A549 (cell line): ENCODE results near the gene SOX15. TPM values are rescaled to one million over a fixed set of nuclear protein-coding genes. Genes with fewer than 3 reads are reported as not detected.

Experiments used
- ATAC-seq, 2 experiments: fragments of 200-7000 bp in 1 of 2; fragments of >200 bp in 1 of 2; cut with Nextera tagmentation in 1 of 2; cut with Tn5 transposase in 1 of 2; 3 replicates each; pipeline versions ENCODE4 v1.8.0 to v1.9.1; 2018 to 2020; ENCODE audit warnings: mild to moderate bottlenecking in 1 of 2, moderate library complexity in 1 of 2
- CTCF ChIA-PET: fragments of 300-600 bp; sonication (Branson Sonifier 250); formaldehyde crosslinking; extraction: SDS; loops from one replicate; lab custom pipeline; 2021; ENCODE audit warnings: antibody characterized with exemption, inconsistent platforms; lab: Yijun Ruan, JAX
- POLR2A ChIA-PET: fragments of 350-600 bp; formaldehyde crosslinking; extraction: SDS; loops from one replicate; lab custom pipeline; 2021; ENCODE audit warnings: antibody characterized with exemption, inconsistent platforms; lab: Yijun Ruan, JAX
- DNase-seq, 2 experiments: peaks; one replicate each; pipeline versions ENCODE4 v3.0.0 to v3.0.0-alpha.2; 2011 to 2016; ENCODE audit warnings: low read depth in 1 of 2, low spot score in 1 of 2
- FAIRE-seq: peaks from 2 replicates; lab custom pipeline; 2011; peaks lifted over from hg19 to GRCh38; lab: Jason Lieb, UNC
- H3K27ac ChIP-seq, 2 experiments: fragments of >200 bp; sonication (Bioruptor Twin); formaldehyde crosslinking; 3 replicates each; pipeline ENCODE4 v1.5.1; 2016 to 2017
- H3K4me1 ChIP-seq: fragments of >200 bp; sonication (Bioruptor Twin); formaldehyde crosslinking; 3 replicates; pipeline ENCODE4 v1.6.1; 2016
- H3K4me2 ChIP-seq: fragments of >200 bp; sonication (Bioruptor Twin); formaldehyde crosslinking; 3 replicates; pipeline ENCODE4 v1.6.1; 2016
- H3K4me3 ChIP-seq: fragments of >200 bp; sonication (Bioruptor Twin); formaldehyde crosslinking; 3 replicates; pipeline ENCODE4 v1.5.1; 2016
- H3K9me3 ChIP-seq: fragments of >200 bp; sonication (Bioruptor Twin); formaldehyde crosslinking; 3 replicates; pipeline ENCODE4 v1.6.1; 2016
- CBX2 ChIP-seq: fragments of 200-600 bp; sonication (generic); IDR thresholded peaks from 2 replicates; pipeline ENCODE4 v1.6.1; 2016; ENCODE audit warnings: low read depth, mild to moderate bottlenecking, borderline replicate concordance
- CBX8 ChIP-seq: fragments of 200-600 bp; sonication (generic); IDR thresholded peaks from 2 replicates; pipeline ENCODE4 v1.6.1; 2016
- CEBPB ChIP-seq, 2 experiments: fragments of >200 bp in 1 of 2; sonication (Bioruptor Twin) in 1 of 2; formaldehyde crosslinking in 1 of 2; IDR thresholded peaks; 2 replicates each; pipeline ENCODE4 v1.6.1; 2012 to 2016
- CHD2 ChIP-seq: fragments of 150-350 bp; IDR thresholded peaks from 2 replicates; pipeline ENCODE4 v1.6.1; 2014; ENCODE audit warnings: low read length; ENCODE audit not compliant: partially characterized antibody
- CTCF ChIP-seq: fragments of >200 bp; sonication (Bioruptor Twin); formaldehyde crosslinking; IDR thresholded peaks from 3 replicates; pipeline ENCODE4 v1.5.1; 2016
- EHMT2 ChIP-seq: fragments of 200-600 bp; sonication (generic); IDR thresholded peaks from 2 replicates; pipeline ENCODE4 v1.6.1; 2016; ENCODE audit warnings: antibody characterized with exemption, low read depth, mild to moderate bottlenecking, moderate library complexity
- FOSL2 ChIP-seq, 2 experiments: fragments of 450-650 bp in 1 of 2; fragments of >200 bp in 1 of 2; sonication (Bioruptor Twin) in 1 of 2; formaldehyde crosslinking; IDR thresholded peaks; 2 replicates each; pipeline versions ENCODE4 v1.5.0 to v1.6.1; 2016 to 2020; ENCODE audit warnings: mild to moderate bottlenecking in 1 of 2, moderate library complexity in 1 of 2
- JUN ChIP-seq, 2 experiments: fragments of >200 bp; sonication (Bioruptor Twin); formaldehyde crosslinking; IDR thresholded peaks; 2 replicates in 1 of 2; 3 replicates in 1 of 2; pipeline ENCODE4 v1.6.1; 2016 to 2017
- JUNB ChIP-seq: fragments of >200 bp; sonication (Bioruptor Twin); formaldehyde crosslinking; IDR thresholded peaks from 2 replicates; pipeline ENCODE4 v1.6.1; 2016
- MAX ChIP-seq: IDR thresholded peaks from 2 replicates; pipeline ENCODE4 v1.6.1; 2012
- MAZ ChIP-seq: fragments of 150-350 bp; IDR thresholded peaks from 2 replicates; pipeline ENCODE4 v1.6.1; 2014; ENCODE audit warnings: antibody characterized with exemption, low read depth, low read length, borderline replicate concordance
- PBX3 ChIP-seq: IDR thresholded peaks from 2 replicates; pipeline ENCODE4 v1.6.1; 2012
- POLR2AphosphoS2 ChIP-seq: conservative IDR thresholded peaks from 2 replicates; pipeline ENCODE4 v1.6.1; 2012; ENCODE audit warnings: low read length, improper control_type of control experiment, inconsistent platforms
- RAD21 ChIP-seq, 2 experiments: fragments of >200 bp in 1 of 2; sonication (Bioruptor Twin) in 1 of 2; formaldehyde crosslinking in 1 of 2; IDR thresholded peaks in 1 of 2; conservative IDR thresholded peaks in 1 of 2; 2 replicates in 1 of 2; 3 replicates in 1 of 2; pipeline ENCODE4 v1.6.1; 2012 to 2018; ENCODE audit warnings: inconsistent platforms in 1 of 2
- RNF2 ChIP-seq: fragments of 200-600 bp; sonication (generic); IDR thresholded peaks from 2 replicates; pipeline ENCODE4 v1.6.1; 2016; ENCODE audit warnings: low read depth, mild to moderate bottlenecking, antibody characterized with exemption, moderate library complexity, borderline replicate concordance
- SMC3 ChIP-seq: fragments of >200 bp; sonication (Bioruptor Twin); formaldehyde crosslinking; IDR thresholded peaks from 3 replicates; pipeline ENCODE4 v1.6.1; 2018; ENCODE audit warnings: inconsistent platforms
- WGBS: methylation state at CpG from one replicate; pipeline ENCODE4 v1.1.6; 2017; ENCODE audit errors: missing lambda C conversion rate; 5-methylcytosine and 5-hydroxymethylcytosine counted together
- polyA plus RNA-seq, 4 experiments: library from polyadenylated mRNA; depleted of rRNA in 3 of 4; stranded (reverse); fragments of >200 nt; fragmentation: RNase III in 1 of 4; extraction: RNeasy Plus Mini Kit Qiagen cat#74134 plus additional on column Dnase treatment in 1 of 4; gene quantifications; 2 replicates in 3 of 4; 3 replicates in 1 of 4; pipeline ENCODE4 v1.2.3, GENCODE V29; 2011 to 2017

Gene SOX15
- polyA plus RNA-seq, 2 of the 4 experiments (the other 2 are of a cell fraction), result 0.05 to 0.19 TPM

- FAIRE-seq (no peak), DNase-seq (no peak), ATAC-seq (no peak)
- no peak overlapping the region for H3K27ac ChIP-seq
- POLR2A ChIA-PET, result interaction anchor here (0.7 to 0.8 kb wide), 3 partner anchors 9 to 95 kb away, joined by 3 to 5 read pairs (median 3); partner anchors contain the start of genes MPDU1 and TP53
- H3K4me2 ChIP-seq, result no peak overlapping the region
- no peak for TF ChIP-seq MAZ
- TF ChIP-seq CHD2, result no peak
- no peak for TF ChIP-seq CBX8
- TF ChIP-seq FOSL2 (IDR thresholded peaks at IDR 0.05), result no peak
- no peak for TF ChIP-seq FOSL2 (CRISPR knock-in tag; IDR thresholded peaks at IDR 0.05)
- TF ChIP-seq EHMT2, result no peak
- H3K9me3 ChIP-seq, result no peaks in the 10 kb centered on the region
- WGBS, result 92% methylated on average over 23 of the region's 23 CpGs
- H3K4me1 ChIP-seq, result peaks cover 26% of the 10 kb centered on the region
- CTCF ChIA-PET, result interaction anchor here (1.0 to 6.8 kb wide), 6 partner anchors 7 to 95 kb away, joined by 3 to 49 read pairs (median 13); partner anchors contain the start of genes MPDU1, TP53 and WRAP53
- no peak overlapping the region for H3K4me3 ChIP-seq
Measured at GRCh38 chr17:7592422-7593021, 2.6 kb upstream of the SOX15 start.

GRCh38 chr17:7591596-7591995, 1.7 kb upstream of the SOX15 start:
- no peak for FAIRE-seq
- Histone ChIP-seq H3K4me3 (no peak overlapping the region), H3K27ac (peak overlapping the region in 1 of 2 experiments; percentile 78; a peak in 4 of 6 replicates), H3K4me1 (peaks cover 30% of the 10 kb centered on the region), H3K9me3 (no peaks in the 10 kb centered on the region), H3K4me2 (no peak overlapping the region; the same call in 2 of the 3 replicates)
- CTCF ChIA-PET, result interaction anchor here (0.6 to 5.5 kb wide), 7 partner anchors 8 to 125 kb away, joined by 3 to 38 read pairs (median 5); partner anchors contain the start of genes CD68, MPDU1, TP53 and WRAP53
- no peak for DNase-seq
- POLR2A ChIA-PET, result interaction anchor here (1.9 kb wide), 1 partner anchor 96 kb away, joined by 10 read pairs; the partner anchor contains the start of gene TP53
- WGBS, result 91% methylated on average over 5 of the region's 5 CpGs
- ATAC-seq, result no peak
- TF ChIP-seq POLR2AphosphoS2 (0 out of 2 replicates have a peak, but pooled peaks have one; percentile 44), RAD21 (conservative IDR thresholded peaks at IDR 0.05 in 1 of 2, IDR thresholded peaks at IDR 0.05 in 1 of 2) (no peak), CTCF (no peak), RNF2 (no peak), CEBPB (IDR thresholded peaks at IDR 0.05) (no peak), SMC3 (no peak), JUNB (no peak)

GRCh38 chr17:7590743-7591142, 849 bp upstream of the SOX15 start:
- Histone ChIP-seq H3K9me3 (no peaks in the 10 kb centered on the region), H3K27ac (peak overlapping the region; percentile 50 to 78; a peak in 5 of 6 replicates), H3K4me1 (peaks cover 31% of the 10 kb centered on the region), H3K4me3 (no peak overlapping the region), H3K4me2 (peak overlapping the region; percentile 44)
- DNase-seq, result peak; percentile 44 to 69
- ATAC-seq, result peak; percentile 54
- CTCF ChIA-PET, result interaction anchor here (1.3 to 12.1 kb wide), 7 partner anchors 13 to 235 kb away, joined by 3 to 184 read pairs (median 21); partner anchors contain the start of genes CD68, DNAH2, FXR2 and TP53
- TF ChIP-seq JUN (IDR thresholded peaks at IDR 0.05) (0 out of 5 replicates have a peak, but pooled peaks of 1 of the 2 experiments have one; percentile 26), CHD2 (no peak), PBX3 (peak; percentile 34; the same call in 1 of the 2 replicates), MAX (peak; percentile 24; the same call in 1 of the 2 replicates), CBX2 (no peak)
- no peak for FAIRE-seq
- 62% methylated on average over 4 of the region's 4 CpGs for WGBS
- POLR2A ChIA-PET, result interaction anchor here (1.9 to 3.0 kb wide), 3 partner anchors 11 to 97 kb away, joined by 10 to 16 read pairs (median 12); partner anchors contain the start of genes CD68 and TP53
